CD4-positive, alpha-beta T cell treated with Interleukin-17A for 1 hour (primary cell): ENCODE data around the gene NPLOC4.

Experiments
- DNase-seq: peaks from one replicate; pipeline ENCODE4 v3.0.0-alpha.2; 2020

The NPLOC4 gene

DNA sequence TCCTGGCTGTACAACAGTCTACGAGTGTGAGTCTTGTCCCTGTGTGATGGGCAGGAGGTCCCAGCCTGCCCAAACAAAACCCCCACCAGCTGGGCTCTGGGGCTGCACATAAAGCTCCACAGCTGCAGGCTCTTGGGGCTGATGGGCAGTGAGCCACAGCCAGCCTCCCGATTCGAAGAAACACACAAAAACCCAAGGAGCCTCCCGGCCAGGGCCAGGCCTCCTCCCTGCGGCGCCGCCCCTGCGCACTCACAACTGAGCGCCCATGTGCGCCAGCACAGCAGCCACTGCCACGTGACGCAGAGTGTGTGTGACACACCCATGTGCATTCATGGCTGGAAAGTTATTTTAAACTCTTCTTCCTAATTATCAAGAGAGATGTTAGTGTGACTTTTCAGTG lies 54.2 kb downstream of the NPLOC4 start:
- no peak for DNase-seq

DNA sequence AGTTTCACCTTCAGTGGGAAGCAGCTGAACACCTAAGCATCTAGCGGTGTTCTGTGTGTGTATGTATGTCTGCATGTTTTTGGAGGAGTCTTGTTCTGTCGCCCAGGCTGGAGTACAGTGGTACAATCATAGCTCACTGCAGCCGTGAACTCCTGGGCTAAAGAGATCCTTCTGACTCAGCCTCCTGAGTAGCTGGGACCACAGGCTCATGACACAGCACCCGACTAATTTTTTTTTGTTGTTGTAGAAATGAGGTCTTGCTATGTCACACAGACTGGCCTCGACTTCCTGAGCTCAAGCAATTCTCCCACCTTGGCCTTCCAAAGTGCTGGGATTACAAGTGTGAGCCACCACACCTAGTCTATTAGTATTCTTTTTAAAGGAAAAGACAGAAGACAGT lies 54.6 kb downstream of the NPLOC4 start:
- DNase-seq, result no peak

DNA sequence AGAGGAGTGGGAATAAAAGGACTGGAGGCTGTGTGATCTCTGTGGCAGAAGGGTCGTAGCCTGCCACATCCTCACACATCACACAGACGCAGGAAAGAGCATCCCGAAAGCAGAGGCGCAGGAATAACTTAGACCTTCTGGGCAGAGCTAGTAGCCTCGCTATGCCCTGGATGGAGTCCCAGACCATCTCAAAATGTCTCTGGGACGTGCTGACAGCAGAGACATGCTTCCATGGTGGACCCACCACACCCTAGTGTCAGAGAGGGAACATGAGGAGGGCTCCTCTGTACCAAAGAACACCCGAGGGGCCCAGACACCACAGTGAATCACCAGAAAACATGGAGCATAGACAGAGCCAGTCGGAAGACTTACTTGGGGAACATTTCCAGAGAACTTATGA lies 55.2 kb downstream of the NPLOC4 start:
- no peak for DNase-seq

DNA sequence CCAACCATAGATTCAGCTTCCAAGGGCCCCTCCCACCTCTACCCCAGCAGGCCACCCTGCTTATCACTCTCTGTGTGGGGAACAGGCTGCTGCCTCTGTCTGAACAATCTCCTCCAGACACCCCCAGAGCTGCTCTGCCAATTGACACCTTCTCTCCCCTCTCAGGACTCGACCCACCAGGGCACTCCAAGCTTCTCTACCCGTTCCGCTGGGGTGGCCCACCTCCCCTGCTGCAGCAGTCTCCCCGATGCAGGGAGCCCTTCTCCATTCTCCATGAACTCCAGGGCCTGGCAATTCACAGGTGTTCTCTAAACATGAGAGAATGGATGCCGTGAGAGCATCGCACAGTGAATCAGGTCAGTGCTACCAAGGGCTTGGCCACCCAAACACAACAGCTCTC lies 56.4 kb downstream of the NPLOC4 start:
- no peak for DNase-seq

DNA sequence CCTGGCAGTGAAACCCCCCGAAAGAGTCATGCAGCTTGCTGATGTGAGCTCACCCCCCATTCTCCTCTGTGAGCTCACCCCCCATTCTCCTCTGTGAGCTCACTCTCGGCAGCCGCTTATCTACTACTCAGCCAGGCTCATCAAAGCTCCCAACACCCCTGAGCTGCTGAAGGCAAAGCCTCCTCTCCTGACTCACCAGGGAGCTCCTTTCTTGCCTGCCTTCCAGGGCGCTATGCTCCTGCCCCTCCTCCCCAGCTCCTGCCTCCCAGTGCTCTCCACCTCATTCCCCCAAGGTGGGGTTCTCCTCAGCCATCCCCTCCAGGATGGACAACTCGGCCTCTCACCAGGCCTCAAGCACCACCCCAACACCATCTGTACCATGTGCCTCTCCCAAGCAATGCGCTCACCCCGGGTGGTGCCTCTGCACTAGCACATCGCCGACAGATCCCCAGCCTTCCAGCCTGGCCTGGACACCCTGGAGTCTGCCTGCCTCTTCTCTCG lies 57.0 kb downstream of the NPLOC4 start:
- no peak for DNase-seq

DNA sequence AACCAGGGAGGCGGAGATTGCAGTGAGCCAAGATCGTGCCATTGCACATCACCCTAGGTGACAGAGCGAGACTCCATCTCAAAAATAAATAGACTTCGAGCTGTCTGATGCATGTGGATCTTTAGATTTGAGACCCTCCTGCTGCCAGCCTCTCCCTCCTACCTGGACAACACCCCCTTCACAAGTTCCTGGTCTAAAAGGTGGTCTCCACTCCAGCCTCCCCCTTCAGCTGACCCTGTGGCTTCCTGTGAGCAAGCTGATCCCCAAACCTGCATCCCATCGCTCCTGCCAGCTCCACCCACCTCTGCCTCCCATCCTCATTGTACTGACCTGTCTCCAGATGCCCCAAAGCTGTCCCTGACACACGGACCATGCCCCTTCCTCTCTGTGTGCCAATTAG lies 57.6 kb downstream of the NPLOC4 start:
- no peak for DNase-seq

DNA sequence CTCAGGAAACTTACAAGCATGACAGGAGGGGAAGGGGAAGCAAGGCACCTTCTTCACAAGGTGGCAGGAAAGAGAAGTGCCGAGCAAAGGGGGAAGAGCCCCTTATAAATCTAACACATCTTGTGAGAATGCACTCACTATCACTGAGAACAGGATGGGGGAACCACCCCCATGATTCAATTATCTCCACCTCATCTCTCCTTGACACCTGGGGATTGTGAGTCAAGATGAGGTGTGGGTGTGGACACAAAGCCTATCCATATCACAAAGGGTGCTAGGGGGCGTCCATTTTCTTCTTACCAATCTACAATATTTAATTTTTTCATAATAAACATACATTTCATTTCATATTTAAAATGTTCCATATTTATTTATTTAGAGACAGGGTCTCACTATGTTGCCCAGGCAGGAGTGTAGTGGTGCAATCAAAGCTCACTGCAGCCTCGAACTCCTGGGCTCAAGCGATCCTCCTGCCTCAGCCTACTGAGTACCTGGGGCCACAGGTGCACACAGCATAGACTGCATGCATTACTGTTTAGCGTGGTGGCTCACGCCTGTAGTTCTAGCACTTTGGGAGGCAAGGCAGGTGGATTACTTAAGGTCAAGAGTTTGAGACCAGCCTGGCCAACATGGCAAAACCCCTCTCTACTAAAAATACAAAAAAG lies 58.2 kb downstream of the NPLOC4 start:
- DNase-seq, result no peak

DNA sequence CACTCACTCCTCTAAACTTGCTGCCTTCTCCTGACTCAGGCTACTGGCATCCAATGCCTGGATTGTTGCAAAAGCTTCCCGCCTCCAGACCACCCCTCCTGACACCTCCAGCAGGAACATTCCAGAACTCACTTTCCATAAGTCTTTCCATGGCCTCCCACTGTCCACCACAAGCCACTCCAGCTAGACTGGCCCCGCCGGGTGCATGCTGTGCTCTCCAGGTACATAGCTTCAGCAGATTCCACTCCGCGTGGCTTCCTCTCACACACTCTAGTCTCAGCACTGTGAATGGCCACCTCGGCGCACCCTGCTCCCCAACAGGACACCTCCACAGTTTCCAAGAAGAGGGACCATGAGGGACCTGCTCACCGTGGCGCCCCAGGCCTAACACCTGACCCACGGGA lies 58.9 kb downstream of the NPLOC4 start:
- no peak for DNase-seq

DNA sequence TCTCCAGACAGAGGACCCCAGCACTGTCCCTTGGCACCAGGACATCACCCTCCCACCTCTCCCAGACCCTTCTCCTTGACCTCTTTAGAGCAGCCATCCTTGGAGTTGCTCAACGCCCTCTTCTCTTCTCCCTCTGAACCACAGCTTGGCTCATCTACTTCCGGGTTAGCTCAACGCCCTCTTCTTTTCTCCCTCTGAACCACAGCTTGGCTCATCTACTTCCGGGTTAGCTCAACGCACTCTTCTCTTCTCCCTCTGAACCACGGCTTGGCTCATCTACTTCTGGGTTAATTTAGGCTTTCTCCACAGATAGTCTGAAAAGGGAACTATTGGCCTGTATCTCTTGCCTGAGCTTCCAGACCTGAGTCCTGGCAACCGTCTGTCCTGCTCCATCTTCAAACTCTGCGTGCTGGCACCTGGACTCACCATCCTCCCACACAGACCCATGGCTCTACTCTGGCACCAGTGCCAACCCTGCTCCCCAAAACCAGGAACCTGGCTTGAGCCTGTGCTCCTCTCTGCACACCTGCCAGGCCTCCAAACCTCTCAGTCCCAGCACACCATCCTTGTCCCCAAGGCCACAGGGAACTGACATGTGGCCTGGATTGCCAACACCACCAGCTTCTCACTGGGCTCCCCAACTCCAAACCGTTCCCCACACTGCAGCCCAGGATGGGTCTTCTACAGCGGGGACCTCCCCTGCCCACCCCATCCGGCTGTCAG lies 59.5 kb downstream of the NPLOC4 start:
- DNase-seq, result no peak

DNA sequence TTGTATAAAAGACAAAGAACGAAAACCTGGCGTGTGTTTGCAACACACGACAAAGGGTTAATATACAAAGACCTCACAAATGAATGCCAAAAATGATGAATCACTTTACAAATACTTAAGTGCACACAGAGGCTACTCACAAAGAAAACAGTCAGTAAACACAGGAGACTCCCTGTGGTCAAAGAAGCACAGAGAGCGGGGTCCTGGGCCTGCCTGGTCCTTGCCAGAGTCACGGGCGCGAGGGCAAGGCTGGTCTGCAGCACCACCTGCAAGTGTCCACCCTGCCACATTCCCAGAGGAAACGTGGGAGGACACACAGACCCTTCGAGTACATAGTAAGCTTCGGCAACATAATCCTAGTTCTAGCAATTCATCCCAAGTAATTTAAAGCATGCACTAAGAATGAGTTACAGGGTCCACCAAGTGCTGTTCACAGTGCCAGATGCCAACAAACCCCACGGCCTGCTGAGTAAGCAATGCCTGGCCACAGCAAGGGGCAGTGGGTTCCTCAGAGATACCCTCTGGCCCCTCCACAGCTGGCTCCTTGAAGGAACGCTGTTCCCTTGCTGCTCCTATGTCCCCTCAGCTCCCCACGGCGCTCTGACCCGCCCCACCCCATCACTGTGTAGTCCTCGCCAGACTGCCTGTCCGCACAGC lies 60.2 kb downstream of the NPLOC4 start:
- no peak for DNase-seq

DNA sequence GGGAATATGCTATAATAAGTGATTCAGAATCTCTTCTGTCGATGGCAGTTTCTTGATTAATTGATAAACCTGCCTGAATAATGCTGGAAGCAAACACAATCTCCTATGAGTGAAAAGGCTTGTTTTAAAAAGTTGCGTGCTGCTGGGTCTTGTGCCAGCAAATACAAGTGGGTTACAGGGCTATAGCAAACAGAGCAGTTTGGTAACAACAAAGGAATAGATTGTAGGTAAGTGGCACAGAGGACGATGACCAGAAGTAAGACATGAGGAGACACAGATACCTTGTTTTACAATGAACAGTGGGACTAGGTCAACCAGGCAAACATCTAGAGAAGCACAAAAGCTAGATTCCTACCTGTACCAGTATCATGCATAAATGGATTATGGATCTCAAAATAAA lies 61.1 kb downstream of the NPLOC4 start:
- no peak for DNase-seq

DNA sequence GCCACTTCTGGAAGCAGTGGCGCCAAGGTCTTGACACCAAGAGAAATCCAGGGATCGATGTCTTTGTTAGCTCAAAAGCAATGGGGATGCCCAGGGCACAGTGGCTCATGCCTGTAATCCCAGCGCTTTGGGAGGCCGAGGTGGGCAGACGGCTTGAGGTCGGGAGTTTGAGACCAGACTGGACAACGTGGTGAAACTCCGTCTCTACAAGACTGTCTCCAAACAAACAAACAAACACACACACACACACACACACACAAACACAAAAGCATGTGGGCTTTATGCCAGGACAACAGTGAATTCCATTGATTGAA lies 62.3 kb downstream of the NPLOC4 start:
- no peak for DNase-seq

DNA sequence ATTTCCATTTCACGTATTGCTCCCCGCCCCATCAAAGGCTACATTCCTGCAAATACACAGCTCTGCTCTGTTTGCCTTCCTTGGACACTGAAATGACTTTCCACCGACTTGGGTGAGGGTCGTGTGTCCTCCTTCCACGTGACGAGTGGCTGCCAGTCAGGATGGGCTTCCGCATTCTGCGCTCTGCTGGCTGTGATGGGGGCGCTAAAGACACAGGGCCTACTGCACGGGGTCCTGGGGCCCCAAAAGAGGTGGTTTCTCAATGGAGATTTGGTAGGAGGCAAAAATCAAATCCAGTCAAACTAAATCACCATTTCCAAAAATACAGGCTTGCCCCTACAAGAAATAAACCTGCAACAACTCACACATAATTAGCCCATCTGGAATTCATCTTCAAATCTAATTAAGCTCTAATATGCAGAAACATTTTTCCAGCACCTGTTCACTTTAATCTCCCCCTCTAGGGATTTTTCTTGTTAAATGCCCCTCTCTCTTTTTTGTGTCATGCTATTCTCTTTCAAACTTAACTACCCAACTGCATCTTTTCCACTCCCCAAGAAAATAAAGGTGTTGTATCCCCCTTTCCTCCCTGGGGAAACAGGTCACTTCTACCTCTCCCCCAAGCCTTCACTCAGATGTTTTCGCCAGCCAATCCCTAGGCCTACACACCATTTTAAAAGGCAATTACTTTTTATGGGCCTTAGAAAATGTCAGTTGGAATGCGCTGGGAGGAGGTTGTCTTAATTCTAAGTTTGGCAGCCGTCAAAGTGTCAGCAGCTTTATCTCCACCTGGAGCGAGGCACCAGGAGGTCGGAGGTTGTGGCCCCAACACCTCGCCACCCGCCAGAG lies 62.9 kb downstream of the NPLOC4 start:
- no peak for DNase-seq

DNA sequence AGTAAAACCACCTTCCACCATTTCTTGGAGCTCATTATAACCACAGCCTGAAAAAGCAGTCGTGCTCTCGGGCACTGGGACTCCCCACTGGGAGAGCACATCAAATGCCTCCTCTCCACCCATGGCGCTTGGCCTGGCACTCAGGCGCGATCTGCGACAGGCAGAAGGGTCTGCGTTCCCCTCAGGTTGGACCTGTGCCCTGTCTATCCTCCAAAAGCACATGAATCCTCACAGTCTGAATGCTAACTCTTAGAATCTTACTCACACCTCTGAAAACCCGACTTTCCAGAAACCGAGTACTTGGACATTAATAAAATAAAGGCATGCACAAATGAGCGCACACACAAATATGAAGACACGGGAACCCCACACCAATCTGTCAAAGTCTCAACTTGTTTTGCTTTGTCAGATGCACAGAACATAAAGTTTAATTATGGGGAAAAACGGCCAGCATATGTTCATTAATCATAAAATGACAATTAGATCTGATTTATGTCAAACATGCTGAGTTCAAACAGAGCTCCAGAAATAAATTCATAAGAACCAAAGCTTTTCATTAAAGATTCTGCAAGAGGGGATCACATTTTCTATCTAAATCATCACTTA lies 64.2 kb downstream of the NPLOC4 start:
- no peak for DNase-seq

DNA sequence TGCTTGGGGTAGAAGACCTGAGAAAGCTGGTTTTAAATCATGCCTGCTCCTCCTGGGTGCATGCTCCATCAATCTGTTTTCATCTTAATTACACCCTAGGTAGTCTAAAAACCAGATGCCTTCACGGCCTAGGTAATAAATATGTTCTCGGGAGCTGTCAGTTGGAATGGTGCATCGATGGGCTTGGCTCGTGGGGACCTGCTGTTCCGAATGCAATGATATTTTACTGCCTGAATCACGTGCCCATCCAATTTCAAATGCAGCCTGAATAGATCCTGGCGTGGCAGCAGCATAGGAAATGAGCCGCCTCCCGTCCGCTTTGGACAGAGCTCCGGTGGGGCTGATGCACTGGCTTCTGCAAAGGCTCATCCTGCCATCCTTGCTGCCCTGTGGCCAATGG lies 65.9 kb downstream of the NPLOC4 start:
- no peak for DNase-seq

DNA sequence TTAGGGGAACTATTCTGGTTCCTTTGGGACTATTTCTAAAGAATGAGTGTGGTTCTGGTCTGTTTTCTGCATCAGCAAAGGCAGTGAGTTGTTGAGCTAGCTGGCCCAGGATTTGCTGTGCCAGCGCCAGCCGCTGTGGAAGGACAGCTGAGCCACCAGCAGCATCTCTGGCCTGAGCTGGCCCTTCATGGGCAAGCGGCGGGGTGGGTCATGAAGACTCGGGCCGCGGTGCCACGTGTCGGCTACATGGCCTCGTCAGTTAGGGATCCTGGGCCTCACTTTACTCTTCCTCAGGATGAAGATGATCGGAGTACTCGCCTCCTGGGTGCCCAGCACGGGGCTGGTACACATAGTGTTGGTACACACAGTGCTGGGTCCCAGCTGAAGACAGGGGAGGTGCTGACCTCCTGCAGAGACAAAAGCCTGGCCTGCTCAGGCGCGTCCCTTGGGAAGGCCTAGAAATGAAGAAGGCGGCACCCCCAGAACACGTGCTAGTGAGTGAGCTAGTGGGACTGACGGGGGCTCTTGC lies 66.9 kb downstream of the NPLOC4 start:
- no peak for DNase-seq

DNA sequence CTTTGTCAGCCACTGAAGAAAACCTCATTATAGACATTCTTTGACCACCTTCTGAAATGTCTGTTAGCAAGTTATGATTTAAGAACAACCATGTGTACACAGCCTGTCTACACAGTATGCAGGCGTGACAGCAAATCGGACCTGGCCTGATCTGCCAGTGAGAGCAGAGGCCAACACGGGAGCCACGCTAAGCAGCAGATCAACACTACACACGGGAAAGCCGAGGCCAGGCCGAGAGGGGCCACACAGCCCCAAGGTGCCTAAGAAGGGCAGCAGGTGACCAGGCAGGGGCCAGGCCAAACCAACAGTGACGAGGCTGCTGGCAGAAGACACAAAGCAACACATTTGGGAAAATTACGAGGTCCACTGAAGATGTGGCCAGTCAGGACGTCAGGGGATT lies 68.5 kb downstream of the NPLOC4 start:
- DNase-seq, result no peak

DNA sequence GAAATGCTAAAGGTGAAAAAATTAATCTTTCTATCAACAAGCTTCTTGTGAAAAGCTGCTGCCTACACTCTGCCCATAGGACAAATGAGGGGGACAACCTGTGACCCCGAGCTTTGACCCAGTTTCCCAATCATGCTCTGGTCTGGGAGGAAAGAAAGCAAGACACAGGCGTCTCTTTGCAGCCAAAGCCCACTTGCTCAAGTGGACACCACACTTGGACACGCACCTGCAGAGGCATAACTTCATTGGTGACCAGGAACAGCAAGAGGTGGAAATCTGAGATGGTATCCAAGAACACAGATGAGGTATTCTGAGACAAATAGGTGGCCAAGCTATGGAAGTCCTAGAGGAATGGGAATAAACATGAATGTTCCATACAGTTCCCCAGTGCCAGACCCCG lies 69.7 kb downstream of the NPLOC4 start:
- DNase-seq, result no peak

DNA sequence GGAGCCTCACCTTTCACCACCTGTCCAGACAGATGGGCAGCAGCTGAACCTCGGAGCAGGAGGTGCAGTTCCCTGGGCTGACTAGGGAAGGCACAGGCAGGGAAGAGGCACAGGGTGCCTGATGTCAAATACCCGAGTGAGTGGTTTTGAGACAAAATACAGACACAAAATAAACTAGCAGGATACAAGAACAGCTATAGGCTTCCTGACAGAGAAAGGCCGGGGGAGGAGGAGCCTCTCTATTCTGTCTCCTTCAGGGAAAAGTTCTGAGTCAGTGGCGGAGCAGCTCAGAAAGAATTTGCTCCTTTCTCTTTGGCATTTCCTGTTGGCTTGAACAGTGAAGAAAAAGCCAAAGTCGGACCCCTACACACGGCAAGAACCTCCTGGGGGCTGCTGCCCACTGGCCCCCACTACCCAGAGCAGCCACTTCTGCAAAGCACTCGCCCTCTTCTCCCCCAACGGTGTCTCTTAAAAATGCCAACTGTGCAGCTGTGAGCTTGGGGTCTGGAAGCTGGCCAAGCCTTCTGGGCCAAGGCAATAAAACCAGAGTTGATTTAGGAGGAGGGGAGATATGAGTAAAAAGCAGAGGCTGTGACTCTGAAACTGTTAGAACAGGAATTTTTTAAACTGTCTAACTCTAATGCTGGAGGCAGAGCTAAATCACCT lies 70.3 kb downstream of the NPLOC4 start:
- no peak for DNase-seq

DNA sequence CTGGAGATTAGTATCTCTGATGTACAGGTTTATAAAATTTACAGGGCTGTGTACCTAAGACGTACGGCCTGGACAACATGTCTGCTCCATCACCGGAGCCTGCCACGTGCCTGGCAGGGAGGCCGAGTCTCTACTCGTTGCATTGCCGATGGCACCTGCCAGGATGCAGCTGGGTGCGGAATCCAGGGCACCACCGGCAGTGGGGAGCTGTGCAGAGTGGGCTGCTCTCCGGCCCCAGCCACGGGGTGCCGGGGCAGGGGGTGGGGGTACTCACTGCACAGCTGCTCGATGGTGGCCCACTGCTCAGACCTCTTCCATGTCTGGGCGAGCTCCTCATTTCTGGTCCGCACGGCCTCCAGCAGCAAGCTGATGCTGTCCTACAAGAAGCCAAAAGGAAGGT lies 71.7 kb downstream of the NPLOC4 start:
- no peak for DNase-seq

DNA sequence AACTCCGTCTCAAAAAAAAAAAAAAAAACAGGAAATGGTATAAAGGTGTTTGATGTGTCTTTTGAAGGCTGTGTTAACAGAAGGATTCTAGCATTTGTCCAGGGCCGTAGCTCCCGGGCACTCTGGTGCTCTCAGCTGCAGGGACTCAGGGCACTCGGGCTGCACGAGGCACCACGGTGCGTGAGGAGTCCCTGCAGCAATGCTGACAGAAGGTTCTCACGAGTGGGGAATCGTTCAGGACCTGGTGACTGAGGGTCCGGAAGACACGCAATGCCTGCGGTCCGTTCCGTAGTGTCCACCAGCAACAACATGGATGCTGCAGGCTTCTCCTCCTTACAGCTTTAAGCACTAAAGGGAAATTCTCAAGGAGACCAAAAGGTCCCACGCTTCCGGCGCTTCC lies 72.1 kb downstream of the NPLOC4 start:
- no peak for DNase-seq
